AG04450 (cell line): ENCODE data around the gene DZIP1L. TPM values are rescaled to one million over a fixed set of nuclear protein-coding genes. Genes with fewer than 3 reads are reported as not detected.
A peak's percentile ranks its signal among the peaks of the same experiment; 100 is the strongest.

Experiments used
- CTCF ChIA-PET: fragments of 300-600, 350-600 bp; formaldehyde crosslinking; extraction: SDS; loops from one replicate; lab custom pipeline; 2022; ENCODE audit warnings: antibody characterized with exemption, inconsistent platforms; lab: Charles Lee
- POLR2A ChIA-PET: fragments of 350-600 bp; formaldehyde crosslinking; extraction: SDS; loops from one replicate; lab custom pipeline; 2021; ENCODE audit warnings: antibody characterized with exemption, inconsistent platforms; lab: Yijun Ruan, JAX
- DNase-seq: peaks from one replicate; pipeline ENCODE4 v3.0.0-alpha.2; 2011; ENCODE audit warnings: low read depth, low spot score
- H3K27ac ChIP-seq: one replicate; pipeline ENCODE4 v1.5.1; 2012; ENCODE audit warnings: low read depth, low read length, control low read depth
- H3K27me3 ChIP-seq: one replicate; pipeline ENCODE4 v1.6.0; 2012; ENCODE audit warnings: low read length; ENCODE audit not compliant: control insufficient read depth, insufficient read depth
- H3K4me3 ChIP-seq: 2 replicates; pipeline ENCODE4 v1.5.1; 2011; ENCODE audit warnings: mild to moderate bottlenecking, low read depth, low read length, control low read depth
- H3K9me3 ChIP-seq: 2 replicates; pipeline ENCODE4 v1.5.1; 2012; ENCODE audit warnings: low read length; ENCODE audit not compliant: control insufficient read depth, insufficient read depth
- CTCF ChIP-seq: IDR thresholded peaks from 2 replicates; pipeline ENCODE4 v1.5.1; 2011; ENCODE audit warnings: low read depth, low read length, control low read depth, inconsistent platforms
- polyA plus RNA-seq: library from polyadenylated mRNA; depleted of rRNA; stranded (reverse); fragments of >200 nt; gene quantifications from 2 replicates; pipeline ENCODE4 v1.2.3, GENCODE V29; 2011

Gene DZIP1L
- polyA plus RNA-seq, 1 experiment, result 5.7 TPM

DNA sequence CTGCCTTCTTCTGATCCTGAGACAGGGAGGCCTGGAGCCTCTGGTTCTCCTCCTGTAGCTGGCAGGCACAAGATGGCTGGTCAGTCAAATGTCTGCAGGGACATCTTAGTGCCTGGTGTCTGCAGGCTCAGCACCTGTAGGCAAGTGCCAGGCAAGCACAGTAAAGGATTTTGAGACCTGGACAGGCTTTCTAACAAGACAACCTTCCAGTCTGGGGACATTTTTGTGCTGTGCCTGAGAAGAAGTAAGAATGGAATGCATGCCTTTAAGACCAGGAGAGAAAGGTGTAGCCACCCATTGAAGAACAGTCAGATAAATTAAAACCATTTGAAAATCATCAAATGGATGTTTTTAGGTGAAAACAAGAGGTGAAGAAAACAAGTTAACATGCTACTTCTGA is 31.2 kb downstream of the DZIP1L start:
- ChIA-PET CTCF (interaction anchor here (1.2 to 3.3 kb wide), 2 partner anchors 15 to 35 kb away, joined by 6 to 28 read pairs; no protein-coding TSS in a partner anchor), POLR2A (interaction anchor here (1.0 kb wide), 1 partner anchor 10 kb away, joined by 3 read pairs; no protein-coding TSS in a partner anchor)
- H3K27ac ChIP-seq, result peak overlapping the region; percentile 95
- DNase-seq, result no peak
- no peaks in the 10 kb centered on the region for H3K27me3 ChIP-seq
- H3K9me3 ChIP-seq, result no peaks in the 10 kb centered on the region
- H3K4me3 ChIP-seq, result no peak overlapping the region
- TF ChIP-seq CTCF, result no peak

DNA sequence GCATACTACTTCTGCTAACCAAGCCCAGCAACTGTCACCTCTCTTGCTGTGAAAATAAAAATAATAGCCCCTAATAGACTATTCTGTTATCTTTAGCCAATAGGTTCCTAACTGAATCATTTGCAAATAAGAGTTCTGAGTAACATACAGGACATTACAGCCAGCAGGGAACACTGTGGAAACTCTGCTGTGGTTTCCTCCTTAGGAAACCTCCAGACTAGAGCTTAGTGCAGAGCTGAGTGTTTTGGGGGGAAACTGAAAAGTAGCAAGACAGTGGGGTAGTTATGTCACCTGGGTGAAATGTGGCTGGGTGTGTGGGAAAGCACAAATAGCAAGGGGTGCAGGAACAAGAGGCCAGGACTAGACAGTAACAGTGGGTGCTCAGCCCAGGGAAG is 32.4 kb downstream of the DZIP1L start:
- POLR2A ChIA-PET, result interaction anchor here (0.6 to 2.8 kb wide), 4 partner anchors 12 to 1330 kb away, joined by 3 to 20 read pairs (median 3); partner anchors contain the start of genes DZIP1L and STAG1
- no peak for TF ChIP-seq CTCF
- Histone ChIP-seq H3K27ac (peak overlapping the region; percentile 95), H3K9me3 (no peaks in the 10 kb centered on the region), H3K27me3 (no peaks in the 10 kb centered on the region), H3K4me3 (no peak overlapping the region)
- CTCF ChIA-PET, result interaction anchor here (1.2 to 3.3 kb wide), 6 partner anchors 12 to 335 kb away, joined by 3 to 28 read pairs (median 4); partner anchors contain the start of gene DZIP1L
- no peak for DNase-seq

- CTCF ChIA-PET, result interaction anchor here (1.0 to 3.3 kb wide), 7 partner anchors 11 to 335 kb away, joined by 3 to 28 read pairs (median 4); partner anchors contain the start of gene DZIP1L
- peak overlapping the region; percentile 38 for H3K4me3 ChIP-seq
- H3K27ac ChIP-seq, result peak overlapping the region; percentile 95
- DNase-seq, result peak; percentile 65
- no peak for TF ChIP-seq CTCF
- H3K9me3 ChIP-seq, result no peaks in the 10 kb centered on the region
- POLR2A ChIA-PET, result interaction anchor here (0.6 to 2.8 kb wide), 5 partner anchors 19 to 1330 kb away, joined by 3 to 20 read pairs (median 3); partner anchors contain the start of genes DZIP1L and STAG1
- no peaks in the 10 kb centered on the region for H3K27me3 ChIP-seq
Measured at GRCh38 chr3:138082085-138082991, 33.1 kb downstream of the DZIP1L start.

DNA sequence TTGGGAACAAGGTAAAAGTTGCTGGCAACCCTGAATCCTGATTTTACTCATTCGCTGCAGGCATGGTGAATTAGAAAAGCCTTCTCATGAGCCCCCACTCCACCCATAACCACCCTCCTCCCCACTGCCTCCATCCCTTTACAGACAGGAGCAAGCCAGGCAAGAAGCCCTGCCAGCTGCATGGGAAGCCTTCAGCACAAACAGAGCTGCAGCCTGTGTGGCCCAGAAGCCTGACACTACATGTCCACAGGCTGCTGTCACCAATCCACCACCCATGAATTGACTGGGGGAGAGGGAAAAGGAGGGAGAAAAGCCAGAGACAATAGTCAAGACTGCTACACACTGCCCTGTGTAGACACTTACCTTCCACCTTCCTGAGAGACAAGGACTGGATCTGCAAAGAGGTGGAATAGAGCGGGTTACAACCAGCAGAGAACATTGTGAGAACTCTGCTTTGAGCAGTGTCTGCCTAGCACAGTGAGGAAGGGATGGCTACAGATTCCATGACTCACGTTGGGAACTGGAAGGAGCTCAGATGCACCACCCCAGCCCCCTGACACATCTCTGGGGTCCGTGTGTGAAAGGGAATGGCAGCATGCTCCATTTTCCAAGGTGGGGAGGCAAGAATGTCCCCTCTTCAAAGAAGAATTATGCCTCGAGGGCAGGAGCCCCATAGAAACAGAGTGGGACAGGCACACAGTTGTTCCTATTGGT is 33.9 kb downstream of the DZIP1L start:
- peak overlapping the region; percentile 95 for H3K27ac ChIP-seq
- POLR2A ChIA-PET, result interaction anchor here (0.9 to 2.8 kb wide), 3 partner anchors 20 to 34 kb away, joined by 3 to 20 read pairs (median 3); partner anchors contain the start of gene DZIP1L
- no peak for DNase-seq
- H3K9me3 ChIP-seq, result no peaks in the 10 kb centered on the region
- TF ChIP-seq CTCF, result no peak
- peak overlapping the region; percentile 37 for H3K4me3 ChIP-seq
- CTCF ChIA-PET, result interaction anchor here (0.5 to 3.3 kb wide), 7 partner anchors 11 to 336 kb away, joined by 3 to 28 read pairs (median 4); partner anchors contain the start of gene DZIP1L
- no peaks in the 10 kb centered on the region for H3K27me3 ChIP-seq
